ENCODE measurements around the gene RGL2. TPM values are rescaled to one million over a fixed set of nuclear protein-coding genes. Genes with fewer than 3 reads are reported as not detected.

Gene RGL2
- total RNA-seq, 4 donors from 2014 or later, result 33.1 to 49.8 (median 43.7) TPM

GRCh38 chr6:33320315-33321181, 21.8 kb upstream of the RGL2 start:
- no peaks in the 10 kb centered on the region for H3K27me3 ChIP-seq
- no peak overlapping the region for H3K4me3 ChIP-seq
- H3K9me3 ChIP-seq, result no peaks in the 10 kb centered on the region
- H3K36me3 ChIP-seq, result peaks cover 0 to 37% (median 17%) of the 10 kb centered on the region in 3 donors
- 75 to 76% methylated on average over 31 to 32 of the region's 32 CpGs for WGBS, 2 donors
- peak; percentile 51 to 76 for DNase-seq (ENCODE audit: low spot score in 2 of 2)
- TF ChIP-seq, protein P1, sequence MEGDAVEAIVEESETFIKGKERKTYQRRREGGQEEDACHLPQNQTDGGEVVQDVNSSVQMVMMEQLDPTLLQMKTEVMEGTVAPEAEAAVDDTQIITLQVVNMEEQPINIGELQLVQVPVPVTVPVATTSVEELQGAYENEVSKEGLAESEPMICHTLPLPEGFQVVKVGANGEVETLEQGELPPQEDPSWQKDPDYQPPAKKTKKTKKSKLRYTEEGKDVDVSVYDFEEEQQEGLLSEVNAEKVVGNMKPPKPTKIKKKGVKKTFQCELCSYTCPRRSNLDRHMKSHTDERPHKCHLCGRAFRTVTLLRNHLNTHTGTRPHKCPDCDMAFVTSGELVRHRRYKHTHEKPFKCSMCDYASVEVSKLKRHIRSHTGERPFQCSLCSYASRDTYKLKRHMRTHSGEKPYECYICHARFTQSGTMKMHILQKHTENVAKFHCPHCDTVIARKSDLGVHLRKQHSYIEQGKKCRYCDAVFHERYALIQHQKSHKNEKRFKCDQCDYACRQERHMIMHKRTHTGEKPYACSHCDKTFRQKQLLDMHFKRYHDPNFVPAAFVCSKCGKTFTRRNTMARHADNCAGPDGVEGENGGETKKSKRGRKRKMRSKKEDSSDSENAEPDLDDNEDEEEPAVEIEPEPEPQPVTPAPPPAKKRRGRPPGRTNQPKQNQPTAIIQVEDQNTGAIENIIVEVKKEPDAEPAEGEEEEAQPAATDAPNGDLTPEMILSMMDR (IDR thresholded peaks at IDR 0.05), result no peak
- TF ChIP-seq POLR2A (IDR thresholded peaks at IDR 0.05) (no peak), EP300 (IDR thresholded peaks at IDR 0.05) (no peak)
- H3K27ac ChIP-seq, result peak overlapping the region in 3 of 4 donors; percentile 8 to 95 (median 66)
- peaks cover 0 to 68% (median 36%) of the 10 kb centered on the region in 4 donors for H3K4me1 ChIP-seq

DNA sequence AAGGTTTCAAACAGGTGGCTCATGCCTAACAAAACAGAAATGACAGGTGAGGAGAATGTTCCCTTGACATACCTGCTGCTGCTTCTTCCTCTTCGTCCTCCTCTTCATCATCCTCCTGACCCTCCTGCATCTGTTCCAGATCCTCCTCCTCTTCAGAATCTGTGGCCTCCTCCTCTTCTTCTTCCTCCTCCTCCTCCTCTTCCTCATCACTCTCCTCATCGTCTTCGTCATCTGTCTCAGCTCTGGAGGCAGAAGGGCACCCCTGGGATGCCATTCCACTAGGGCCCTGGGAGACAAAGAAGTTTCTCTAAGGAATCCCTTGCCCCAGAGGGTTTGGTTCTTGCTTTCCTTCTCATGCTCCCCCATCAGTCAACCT, 21.2 kb upstream of the RGL2 start:
- peaks cover 0 to 75% (median 41%) of the 10 kb centered on the region in 4 donors for H3K4me1 ChIP-seq
- peaks cover 0 to 37% (median 17%) of the 10 kb centered on the region in 3 donors for H3K36me3 ChIP-seq
- H3K4me3 ChIP-seq, result no peak overlapping the region
- TF ChIP-seq POLR2A (IDR thresholded peaks at IDR 0.05), result no peak
- no peak for TF ChIP-seq EP300 (IDR thresholded peaks at IDR 0.05)
- TF ChIP-seq, protein P1 (IDR thresholded peaks at IDR 0.05), result no peak
- H3K27me3 ChIP-seq, result no peaks in the 10 kb centered on the region
- H3K9me3 ChIP-seq, result no peaks in the 10 kb centered on the region
- H3K27ac ChIP-seq, result peak overlapping the region in 3 of 4 donors; percentile 8 to 95 (median 66)
- 84 to 89% methylated on average over 3 of the region's 3 CpGs for WGBS, 2 donors
- no peak for DNase-seq (ENCODE audit: low spot score in 2 of 2)

- Histone ChIP-seq H3K4me3 (peak overlapping the region; percentile 36 to 63 (median 52)), H3K4me1 (peaks cover 0 to 73% (median 44%) of the 10 kb centered on the region in 4 donors)
Measured at GRCh38 chr6:33318426-33319073, 19.8 kb upstream of the RGL2 start.

GRCh38 chr6:33317669-33318425, 19.1 kb upstream of the RGL2 start, which contains the start of gene ZBTB22:
Gene ZBTB22 (minus strand): TSS chr6:33317744. CDS start chr6:33316916, 828 bp downstream.
- Histone ChIP-seq H3K36me3 (peaks cover 0 to 37% (median 17%) of the 10 kb centered on the region in 3 donors), H3K4me1 (peaks cover 0 to 71% (median 43%) of the 10 kb centered on the region in 4 donors), H3K4me3 (peak within 1 kb of the TSS; percentile 36 to 63 (median 52)), H3K27me3 (no peaks in the 10 kb centered on the region), H3K9me3 (no peaks in the 10 kb centered on the region), H3K27ac (peak within 1 kb of the TSS; percentile 83 to 95 (median 90))
- 2% methylated on average over 23 to 31 of the region's 44 CpGs for WGBS, 2 donors
- DNase-seq (ENCODE audit: low spot score in 2 of 2), result peak; percentile 99
- TF ChIP-seq, protein P1 (IDR thresholded peaks at IDR 0.05), result peak in 1 of 5 experiments; percentile 11
- peak; percentile 44 to 93 for TF ChIP-seq EP300 (IDR thresholded peaks at IDR 0.05)
- TF ChIP-seq POLR2A (IDR thresholded peaks at IDR 0.05), result peak in 1 of 2 donors; percentile 41

More at GRCh38 chr6:33318426-33319073, 19.8 kb upstream of the RGL2 start:
- Histone ChIP-seq H3K27me3 (no peaks in the 10 kb centered on the region), H3K9me3 (no peaks in the 10 kb centered on the region), H3K36me3 (peaks cover 0 to 37% (median 17%) of the 10 kb centered on the region in 3 donors), H3K27ac (peak overlapping the region; percentile 83 to 95 (median 90))
- no peak for DNase-seq (ENCODE audit: low spot score in 2 of 2)
- 63 to 66% methylated on average over 8 of the region's 8 CpGs for WGBS, 2 donors
- no peak for TF ChIP-seq EP300 (IDR thresholded peaks at IDR 0.05)

DNA sequence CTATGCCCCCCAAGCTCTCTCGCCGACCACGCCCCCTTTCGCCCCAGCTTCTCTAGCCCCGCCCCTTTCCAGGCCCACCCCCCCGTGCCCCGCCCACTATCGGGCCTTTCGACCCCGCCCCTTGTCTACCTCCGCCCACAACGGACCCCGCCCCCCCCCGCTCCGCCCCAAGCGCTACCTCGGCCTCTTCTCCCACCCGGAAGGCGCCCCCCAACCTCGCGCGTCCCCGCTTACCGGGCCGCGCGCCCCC, 18.6 kb upstream of the RGL2 start:
- peak overlapping the region; percentile 83 to 95 (median 90) for H3K27ac ChIP-seq
- no peak for DNase-seq (ENCODE audit: low spot score in 2 of 2)
- TF ChIP-seq, protein P1 (IDR thresholded peaks at IDR 0.05), result no peak
- TF ChIP-seq EP300 (IDR thresholded peaks at IDR 0.05), result no peak
- TF ChIP-seq POLR2A (IDR thresholded peaks at IDR 0.05), result no peak
- H3K9me3 ChIP-seq, result no peaks in the 10 kb centered on the region
- H3K4me3 ChIP-seq, result peak overlapping the region; percentile 36 to 63 (median 52)
- peaks cover 0 to 76% (median 46%) of the 10 kb centered on the region in 4 donors for H3K4me1 ChIP-seq
- peaks cover 0 to 37% (median 17%) of the 10 kb centered on the region in 3 donors for H3K36me3 ChIP-seq
- no peaks in the 10 kb centered on the region for H3K27me3 ChIP-seq
- WGBS, 2 donors, result 0 to 3% methylated on average over 9 to 11 of the region's 27 CpGs

Measured in tibial nerve (tissue), 4 donors.